Osteocyte (in vitro differentiated cells): ENCODE measurements around the gene OR3A3. TPM values are rescaled to one million over a fixed set of nuclear protein-coding genes. Genes with fewer than 3 reads are reported as not detected.

Source experiments
- total RNA-seq: library from RNA; stranded (reverse); gene quantifications from 2 replicates; pipeline ENCODE4 v1.2.1, GENCODE V29; 2021

OR3A3 gene
- total RNA-seq, 1 donor from 2014 or later: not detected

Other genes with a start within 250 kb of the OR3A3 start
- gene OR1A2, start 213.9 kb upstream of the OR3A3 start, total RNA-seq: not detected in 2 replicates
- gene OR1A1, start 203.7 kb upstream of the OR3A3 start, total RNA-seq: not detected in 2 replicates
- gene OR3A1, start 113.0 kb upstream of the OR3A3 start, total RNA-seq: not detected in 2 replicates
- gene OR3A2, start 25.1 kb upstream of the OR3A3 start, total RNA-seq: not detected in 2 replicates
- not detected in 2 replicates for gene OR1E1, start 13.0 kb upstream of the OR3A3 start, total RNA-seq
- gene OR1E2, start 22.5 kb downstream of the OR3A3 start, total RNA-seq: not detected in 2 replicates
- not detected in 2 replicates for gene SPATA22, start 60.4 kb downstream of the OR3A3 start, total RNA-seq
- gene ASPA, start 64.6 kb downstream of the OR3A3 start, total RNA-seq: not detected in 2 replicates
- gene TRPV3, start 146.4 kb downstream of the OR3A3 start, total RNA-seq: 0.08 and 0.50 TPM in 2 replicates
- 4.0 and 4.5 TPM in 2 replicates for gene TRPV1, start 198.0 kb downstream of the OR3A3 start, total RNA-seq
- gene SHPK, start 224.9 kb downstream of the OR3A3 start, total RNA-seq: 8.5 and 9.8 TPM in 2 replicates
- gene CTNS, start 225.4 kb downstream of the OR3A3 start, total RNA-seq: 23.8 and 24.9 TPM in 2 replicates